GM20431 (cell line): ENCODE data around the gene EIF1AY.

Experiments used
- in situ Hi-C: fragments of 300-500 bp; cut with MseI, MboI; formaldehyde crosslinking; loops from one replicate; pipeline ENCODE4 v1.15.0; 2020; ENCODE audit warnings: low sequenced_read_pairs; ENCODE audit not compliant: unreplicated experiment

The EIF1AY gene, protein sequence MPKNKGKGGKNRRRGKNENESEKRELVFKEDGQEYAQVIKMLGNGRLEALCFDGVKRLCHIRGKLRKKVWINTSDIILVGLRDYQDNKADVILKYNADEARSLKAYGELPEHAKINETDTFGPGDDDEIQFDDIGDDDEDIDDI

DNA sequence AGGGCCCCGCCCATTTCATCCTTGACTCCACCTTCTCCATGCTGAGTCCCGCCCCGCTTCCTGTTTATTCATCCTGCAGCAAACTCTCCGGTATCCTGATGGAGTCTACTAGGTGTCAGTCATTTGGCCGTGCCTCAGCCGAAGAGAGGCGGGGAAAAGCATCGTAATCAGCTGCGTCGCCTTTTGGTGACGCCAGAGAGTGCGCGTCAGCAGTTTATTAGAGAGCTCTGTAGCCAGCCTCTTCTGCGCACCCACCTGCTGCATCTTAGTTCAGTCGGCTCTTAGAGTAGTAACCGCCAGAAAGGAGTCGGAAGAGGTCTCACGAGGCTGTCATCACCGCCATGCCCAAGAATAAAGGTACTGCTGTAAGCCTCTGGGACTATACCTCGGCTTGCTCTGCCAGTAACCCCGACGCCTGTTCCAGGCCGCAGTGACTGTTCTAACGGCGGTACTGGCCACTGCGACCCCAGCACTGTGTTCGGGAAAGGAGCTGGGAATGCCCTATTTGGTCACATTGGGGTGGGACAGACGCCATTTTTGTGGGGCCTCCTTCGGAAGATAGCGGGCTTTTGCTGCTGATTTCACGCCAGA is at the start of gene EIF1AY:
Gene EIF1AY (plus strand): TSS at position 246 of the 591 bp plus-strand sequence. CDS start 96 bp downstream, at position 342.
- in situ Hi-C loops = no loop called here

GRCh38 chrY:20528435-20528834 is 47.1 kb upstream of the EIF1AY start:
- in situ Hi-C loops = no loop called here

DNA sequence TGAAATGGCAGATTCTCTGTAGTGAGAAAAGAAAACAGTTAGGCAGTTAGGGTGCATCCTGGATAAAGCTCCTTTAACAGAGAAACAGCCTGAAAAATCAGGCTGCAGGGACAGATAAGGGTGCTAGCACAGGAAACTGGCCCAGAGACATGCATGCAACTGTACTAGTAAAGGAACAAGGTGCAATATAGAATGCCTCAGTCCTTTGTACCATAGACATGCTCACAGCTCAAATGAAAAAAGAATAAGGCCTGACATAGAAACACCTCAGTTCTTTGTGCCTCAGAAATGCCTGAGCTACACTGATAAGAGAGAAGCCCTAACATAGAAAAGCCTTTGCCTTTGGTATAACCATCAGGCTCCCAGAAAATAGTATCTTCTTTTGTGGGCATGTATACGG is 37.4 kb upstream of the EIF1AY start:
- in situ Hi-C loops = no loop called here

DNA sequence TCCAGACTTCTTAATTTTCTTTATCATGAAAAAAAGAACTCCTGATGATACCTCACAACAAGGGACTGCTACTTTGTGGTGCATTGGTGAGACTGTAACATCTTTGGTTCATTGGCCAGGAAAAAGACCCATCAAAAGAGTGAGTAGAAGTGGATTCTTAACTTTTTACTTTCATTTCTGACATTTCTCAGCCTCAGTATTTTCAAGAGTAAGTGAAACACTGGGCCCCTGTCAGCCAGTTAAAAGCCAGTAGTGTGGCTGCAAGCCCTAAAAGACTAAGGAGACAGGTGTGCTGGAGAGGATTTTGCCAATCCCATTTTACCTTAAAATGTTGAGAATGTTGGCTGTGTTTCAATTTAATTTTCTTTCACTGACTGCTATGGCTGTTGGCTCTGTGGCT is 36.6 kb upstream of the EIF1AY start:
- in situ Hi-C loops = no loop called here

GRCh38 chrY:20544451-20544960 is 31.1 kb upstream of the EIF1AY start:
- in situ Hi-C loops = no loop called here

DNA sequence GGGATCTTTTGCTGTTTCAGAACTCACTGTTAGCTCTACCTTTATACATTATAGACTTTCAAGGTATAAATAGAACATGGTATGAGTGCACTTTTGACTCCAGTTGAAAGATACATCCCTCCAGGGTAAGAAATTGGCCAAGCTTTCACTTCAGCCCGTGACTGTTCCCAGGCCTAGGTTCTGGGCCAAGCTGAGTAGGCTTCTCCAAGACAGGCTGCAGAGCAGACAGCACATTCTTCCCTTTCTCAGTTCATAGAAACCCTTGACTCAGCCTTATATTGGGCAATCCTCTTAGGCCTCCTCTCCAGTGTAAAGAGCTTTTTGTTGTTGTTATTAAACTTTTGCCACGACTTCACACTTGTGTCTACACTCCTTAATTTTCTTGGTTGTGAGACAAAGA is 29.5 kb upstream of the EIF1AY start:
- in situ Hi-C loops = no loop called here

DNA sequence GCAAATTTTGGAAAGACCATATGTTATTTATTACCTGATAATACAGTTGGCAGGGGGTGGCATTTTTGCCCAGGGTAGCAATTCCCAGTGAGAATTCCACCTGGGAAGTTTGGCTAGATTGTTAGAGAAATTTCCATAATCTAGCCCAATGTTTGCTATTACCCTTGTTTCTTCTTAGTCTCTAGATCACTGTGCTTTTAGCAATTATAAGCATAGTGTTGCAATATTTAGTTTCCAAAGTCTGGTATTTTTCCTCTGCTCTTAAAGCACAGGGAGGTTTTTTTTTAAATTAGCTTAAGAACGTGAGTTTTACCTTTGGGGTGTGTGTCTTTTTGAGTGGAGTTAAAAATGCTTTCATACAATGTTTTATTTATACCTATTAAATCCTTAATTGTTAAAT is 26.3 kb upstream of the EIF1AY start:
- in situ Hi-C loops = no loop called here

DNA sequence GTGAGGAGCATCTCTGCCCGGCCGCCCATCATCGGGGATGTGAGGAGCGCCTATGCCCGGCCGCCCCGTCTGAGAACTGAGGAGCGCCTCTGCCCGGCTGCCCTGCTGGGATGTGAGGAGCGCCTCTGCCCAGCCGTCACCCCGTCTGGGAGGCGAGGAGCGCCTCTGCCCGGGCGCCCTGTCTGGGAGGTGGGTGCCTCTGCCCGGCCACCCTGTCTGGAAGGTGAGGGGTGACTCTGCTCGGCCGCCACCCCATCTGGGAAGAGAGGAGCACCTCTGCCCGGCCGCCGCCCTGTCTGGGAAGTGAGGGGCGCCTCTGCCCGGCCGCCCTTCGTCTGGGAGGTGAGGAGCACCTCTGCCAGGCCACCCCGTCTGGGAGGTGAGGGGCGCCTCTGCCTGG is 23.7 kb upstream of the EIF1AY start:
- in situ Hi-C loops = loop anchor here (25.0 kb wide), 1 partner anchor 185 kb away; no protein-coding TSS in a partner anchor

DNA sequence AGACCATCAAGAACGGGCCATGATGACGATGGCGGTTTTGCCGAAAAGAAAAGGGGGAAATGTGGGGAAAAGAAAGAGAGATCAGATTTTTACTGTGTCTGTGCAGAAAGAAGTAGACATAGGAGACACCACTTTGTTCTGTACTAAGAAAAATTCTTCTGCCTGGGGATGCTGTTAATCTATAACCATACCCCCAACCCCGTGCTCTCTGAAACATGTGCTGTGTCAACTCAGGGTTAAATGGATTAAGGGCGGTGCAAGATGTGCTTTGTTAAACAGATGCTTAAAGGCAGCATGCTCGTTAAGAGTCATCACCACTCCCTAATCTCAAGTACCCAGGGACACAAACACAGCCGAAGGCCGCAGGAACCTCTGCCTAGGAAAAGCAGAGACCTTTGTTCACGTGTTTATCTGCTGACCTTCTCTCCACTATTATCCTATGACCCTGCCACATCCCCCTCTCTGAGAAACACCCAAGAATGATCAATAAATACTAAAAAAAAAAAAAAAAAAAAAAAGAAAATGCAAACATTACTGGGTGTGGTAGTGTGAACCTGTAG is 22.7 kb upstream of the EIF1AY start:
- in situ Hi-C loops = loop anchor here (25.0 kb wide), 1 partner anchor 184 kb away; no protein-coding TSS in a partner anchor

DNA sequence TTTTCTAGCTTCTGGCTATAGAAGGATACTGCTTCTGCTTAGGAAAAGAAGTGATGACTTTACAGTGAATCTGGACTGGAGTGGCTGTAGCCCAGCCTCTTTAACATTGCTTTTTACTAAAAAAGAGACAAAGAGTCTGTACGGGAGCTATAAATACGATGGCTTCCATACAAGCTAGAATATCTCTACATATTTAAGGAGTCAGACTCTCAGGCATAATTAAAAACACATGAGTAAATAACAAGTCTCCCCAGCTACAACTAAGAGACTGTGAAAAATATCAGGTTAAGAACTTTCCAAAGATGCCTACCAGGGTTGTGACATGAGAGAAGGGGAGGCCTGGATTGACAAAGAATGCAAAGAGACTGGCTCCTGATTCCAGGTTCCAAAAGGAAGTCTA is 19.8 kb upstream of the EIF1AY start:
- in situ Hi-C loops = loop anchor here (25.0 kb wide), 1 partner anchor 181 kb away; no protein-coding TSS in a partner anchor

DNA sequence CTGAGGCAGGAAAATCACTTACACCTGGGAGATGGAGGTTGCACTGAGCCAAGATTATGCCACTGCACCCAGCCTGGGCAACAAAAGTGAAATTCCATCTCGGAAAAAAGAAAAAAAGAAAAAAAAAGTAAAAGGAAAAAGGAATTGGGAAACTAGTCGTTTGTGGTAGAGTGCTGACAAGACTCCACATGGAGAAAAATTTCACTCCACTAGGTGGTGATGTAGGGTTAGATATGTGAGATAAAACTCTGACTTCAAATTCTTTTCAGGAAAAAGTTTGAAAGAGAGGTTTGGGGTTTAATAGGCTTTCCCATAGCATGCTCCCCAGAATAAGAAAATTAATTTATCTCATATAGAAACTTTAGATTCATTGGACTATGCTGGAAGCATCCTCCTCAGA is 16.9 kb upstream of the EIF1AY start:
- in situ Hi-C loops = loop anchor here (25.0 kb wide), 1 partner anchor 179 kb away; no protein-coding TSS in a partner anchor

- in situ Hi-C loops = loop anchor here (25.0 kb wide), 1 partner anchor 177 kb away; no protein-coding TSS in a partner anchor
These were observed 15.6 kb upstream of the EIF1AY start for GRCh38 chrY:20559873-20560512.

DNA sequence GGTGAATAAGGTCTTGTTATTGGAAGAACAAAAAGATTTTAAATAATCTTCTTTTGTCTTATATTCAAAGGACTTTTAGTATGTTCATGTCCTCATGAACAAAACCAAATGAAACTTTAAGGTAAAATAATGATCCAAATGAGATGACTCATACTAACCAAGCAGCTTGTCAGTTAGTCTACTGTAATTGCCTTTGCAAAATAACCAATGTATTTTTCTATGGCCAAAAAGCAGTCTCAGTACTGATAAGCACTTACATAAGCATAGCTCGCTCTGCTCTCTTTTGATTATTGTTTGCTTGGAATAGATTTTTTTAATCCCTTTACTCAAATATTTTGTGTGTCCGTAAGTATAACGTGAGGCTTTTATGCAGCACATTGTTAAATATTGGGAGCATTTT is 4.3 kb upstream of the EIF1AY start:
- in situ Hi-C loops = loop anchor here (25.0 kb wide), 1 partner anchor 166 kb away; no protein-coding TSS in a partner anchor

- in situ Hi-C loops = no loop called here
These were observed 930 bp downstream of the EIF1AY start for GRCh38 chrY:20576506-20576905.

DNA sequence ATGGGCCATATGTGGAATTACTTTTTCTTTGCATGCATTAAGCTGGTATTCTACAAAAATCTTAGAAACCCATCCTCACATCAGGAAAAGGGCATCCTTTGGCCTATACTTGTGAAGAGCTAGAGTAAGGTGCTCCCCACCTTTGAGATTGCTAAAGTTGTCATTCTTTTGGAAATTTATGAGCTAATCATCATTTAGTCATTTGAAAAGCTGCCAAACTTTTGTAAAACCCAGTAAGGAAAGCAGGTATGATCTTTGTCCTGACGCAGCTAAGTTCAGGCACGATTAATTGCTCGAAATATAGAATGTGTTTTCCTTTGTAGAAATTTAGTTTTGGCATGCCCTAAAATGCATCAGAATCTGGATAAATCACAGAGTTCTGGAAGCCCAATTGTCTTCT is 2.6 kb downstream of the EIF1AY start:
- in situ Hi-C loops = no loop called here

DNA sequence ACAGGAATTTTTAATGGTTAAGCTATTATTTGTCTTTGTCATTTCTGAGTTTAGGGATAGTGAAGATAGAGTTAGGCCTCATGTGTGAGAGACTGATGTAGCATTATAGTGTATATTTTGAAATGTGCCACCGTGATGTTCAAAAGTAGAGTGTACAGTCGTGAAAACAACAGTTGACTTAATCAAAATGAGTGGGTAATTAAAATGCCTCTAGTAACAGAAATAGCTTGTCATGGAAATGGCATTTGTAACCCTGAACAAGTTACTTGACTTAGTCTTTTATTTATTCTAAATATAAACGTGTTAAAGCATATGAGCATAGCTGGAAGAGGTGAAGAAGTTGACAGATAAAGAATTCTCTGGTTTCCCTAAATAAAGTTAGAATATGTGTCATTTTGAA is 6.1 kb downstream of the EIF1AY start:
- in situ Hi-C loops = no loop called here

DNA sequence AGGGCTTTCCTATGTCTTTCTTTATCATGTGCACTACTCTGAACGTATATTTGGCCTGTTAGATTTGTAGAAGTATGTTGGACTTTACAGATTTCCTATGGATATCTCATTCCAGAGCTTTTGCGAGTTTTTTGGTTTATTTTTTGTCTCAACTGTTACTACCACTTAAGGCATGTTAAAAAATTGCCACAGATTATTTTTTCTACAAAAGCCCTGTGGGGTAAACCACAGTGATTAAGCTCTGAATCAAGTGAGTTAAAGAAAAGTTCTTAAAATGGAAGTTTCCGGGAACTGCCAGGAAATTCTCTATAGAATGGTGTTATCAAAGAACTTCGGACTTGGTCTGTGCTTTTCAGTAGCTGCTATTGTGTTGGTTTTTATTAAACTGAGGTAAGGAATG is 10.6 kb downstream of the EIF1AY start:
- in situ Hi-C loops = no loop called here
